H1 (cell line): Measurements from ENCODE around the gene L3MBTL3. TPM values are rescaled to one million over a fixed set of nuclear protein-coding genes. Genes with fewer than 3 reads are reported as not detected.

Experiments
- CTCF ChIA-PET: fragments of 300-600 bp; sonication (Branson Sonifier 250); formaldehyde crosslinking; loops from one replicate; lab custom pipeline; 2021; ENCODE audit not compliant: partially characterized antibody; lab: Charles Lee
- POLR2A ChIA-PET: fragments of 300-600 bp; sonication (Branson Sonifier 250); formaldehyde crosslinking; loops from one replicate; lab custom pipeline; 2021; ENCODE audit warnings: inconsistent platforms; ENCODE audit not compliant: partially characterized antibody; lab: Charles Lee
- DNase-seq, 2 experiments: peaks; one replicate each; pipeline versions ENCODE4 v3.0.0 to v3.0.0-alpha.2; 2010 to 2022; ENCODE audit warnings: low spot score in 2 of 2, low read depth in 1 of 2, mixed read lengths in 1 of 2
- FAIRE-seq: peaks from 2 replicates; lab custom pipeline; 2011; peaks lifted over from hg19 to GRCh38; lab: Jason Lieb, UNC
- H2AFZ ChIP-seq: 2 replicates; pipeline ENCODE4 v1.8.1; 2012; ENCODE audit warnings: low read length, inconsistent platforms
- H2AK5ac ChIP-seq: 2 replicates; pipeline ENCODE4 v1.6.1; 2013; ENCODE audit warnings: low read depth, low read length
- H2BK120ac ChIP-seq: replicated peaks from 2 replicates; pipeline ENCODE3; 2013; ENCODE audit warnings: low read depth, low read length, inconsistent platforms
- H2BK12ac ChIP-seq: 2 replicates; pipeline ENCODE4 v1.6.1; 2013; ENCODE audit warnings: low read depth, low read length
- H2BK15ac ChIP-seq: 2 replicates; pipeline ENCODE4 v1.6.1; 2013; ENCODE audit warnings: low read length
- H2BK20ac ChIP-seq: 2 replicates; pipeline ENCODE4 v1.6.1; 2013; ENCODE audit warnings: low read length
- H2BK5ac ChIP-seq: 2 replicates; pipeline ENCODE4 v1.6.1; 2013; ENCODE audit warnings: low read depth, low read length
- H3K14ac ChIP-seq: 2 replicates; pipeline ENCODE4 v1.6.1; 2013; ENCODE audit warnings: inconsistent platforms; ENCODE audit not compliant: insufficient read length
- H3K18ac ChIP-seq: 2 replicates; pipeline ENCODE4 v1.6.1; 2013; ENCODE audit warnings: low read length; ENCODE audit errors: extremely low read depth
- H3K23ac ChIP-seq: 2 replicates; pipeline ENCODE4 v1.6.1; 2013; ENCODE audit warnings: inconsistent platforms; ENCODE audit not compliant: insufficient read length
- H3K23me2 ChIP-seq: 2 replicates; pipeline ENCODE4 v1.6.1; 2013; ENCODE audit warnings: low read depth, low read length
- H3K27ac ChIP-seq: 2 replicates; pipeline ENCODE4 v1.6.1; 2011; ENCODE audit warnings: low read depth, low read length, inconsistent platforms
- H3K27me3 ChIP-seq, 4 experiments: replicated peaks in 1 of 4; 1 replicate in 1 of 4; 2 replicates in 3 of 4; pipeline versions ENCODE4 v1.6.1 to v1.8.1; 2011 to 2013; ENCODE audit warnings: low read length in 3 of 4, mild to moderate bottlenecking in 3 of 4, inconsistent platforms in 2 of 4, mixed read lengths in 2 of 4, moderate library complexity in 1 of 4; ENCODE audit not compliant: control insufficient read depth in 3 of 4, insufficient read depth in 3 of 4; ENCODE audit errors: extremely low read depth in 1 of 4
- H3K36me3 ChIP-seq, 4 experiments: 2 replicates each; pipeline versions ENCODE4 v1.6.1 to v1.8.1; 2011 to 2013; ENCODE audit warnings: mild to moderate bottlenecking in 4 of 4, low read length in 3 of 4, moderate library complexity in 2 of 4, control low read depth in 1 of 4, inconsistent platforms in 1 of 4; ENCODE audit not compliant: insufficient read depth in 4 of 4, control insufficient read depth in 2 of 4
- H3K4ac ChIP-seq: replicated peaks from 2 replicates; pipeline ENCODE3; 2013; ENCODE audit warnings: low read length, low read depth, mixed read lengths, inconsistent platforms; ENCODE audit not compliant: insufficient read length
- H3K4me1 ChIP-seq, 4 experiments: replicated peaks in 1 of 4; 1 replicate in 1 of 4; 2 replicates in 3 of 4; pipeline versions ENCODE4 v1.6.1 to v1.8.1; 2011 to 2013; ENCODE audit warnings: low read length in 3 of 4, inconsistent platforms in 2 of 4, mixed read lengths in 1 of 4; ENCODE audit not compliant: insufficient read depth in 4 of 4, control insufficient read depth in 3 of 4
- H3K4me2 ChIP-seq, 2 experiments: 2 replicates each; pipeline versions ENCODE4 v1.6.1 to v1.8.1; 2011 to 2013; ENCODE audit warnings: low read depth in 2 of 2, low read length in 2 of 2, control low read depth in 1 of 2, inconsistent platforms in 1 of 2, mild to moderate bottlenecking in 1 of 2; ENCODE audit not compliant: insufficient read depth in 1 of 2
- H3K4me3 ChIP-seq, 4 experiments: fragments of 200-600, 300-600 bp in 1 of 4; sonication (generic), shearing (Covaris generic), sonication (Bioruptor Twin) in 1 of 4; 2 replicates each; pipeline versions ENCODE4 v1.5.1 to v1.8.1; 2011 to 2016; ENCODE audit warnings: low read length in 4 of 4, low read depth in 3 of 4, control low read depth in 2 of 4, inconsistent platforms in 2 of 4, mild to moderate bottlenecking in 2 of 4, mixed read lengths in 1 of 4, moderate library complexity in 1 of 4; ENCODE audit not compliant: insufficient read depth in 2 of 4; ENCODE audit errors: extremely low read depth in 1 of 4
- H3K56ac ChIP-seq: replicated peaks from 2 replicates; pipeline ENCODE3; 2013; ENCODE audit warnings: low read depth, mild to moderate bottlenecking, mixed read lengths, low read length, inconsistent platforms; ENCODE audit not compliant: insufficient read length
- H3K79me1 ChIP-seq: 2 replicates; pipeline ENCODE4 v1.6.1; 2013; ENCODE audit warnings: low read depth, low read length, control low read depth
- H3K79me2 ChIP-seq, 2 experiments: 2 replicates each; pipeline versions ENCODE4 v1.6.1 to v1.8.1; 2012 to 2013; ENCODE audit warnings: low read length in 2 of 2, mild to moderate bottlenecking in 2 of 2, inconsistent platforms in 1 of 2; ENCODE audit not compliant: insufficient read depth in 2 of 2, control insufficient read depth in 1 of 2
- H3K9ac ChIP-seq, 4 experiments: replicated peaks in 1 of 4; 1 replicate in 1 of 4; 2 replicates in 3 of 4; pipeline versions ENCODE4 v1.6.1 to v1.8.1; 2011 to 2013; ENCODE audit warnings: low read depth in 3 of 4, low read length in 3 of 4, control low read depth in 2 of 4, mild to moderate bottlenecking in 2 of 4, moderate library complexity in 2 of 4, inconsistent platforms in 1 of 4; ENCODE audit errors: extremely low read depth in 1 of 4
- H3K9me3 ChIP-seq, 2 experiments: 2 replicates each; pipeline versions ENCODE4 v1.6.1 to v1.8.1; 2012 to 2013; ENCODE audit warnings: mild to moderate bottlenecking in 2 of 2, moderate library complexity in 2 of 2, control low read depth in 1 of 2, inconsistent platforms in 1 of 2, low read depth in 1 of 2, low read length in 1 of 2, mixed read lengths in 1 of 2; ENCODE audit not compliant: insufficient read depth in 2 of 2
- H4K20me1 ChIP-seq, 2 experiments: replicated peaks in 1 of 2; 2 replicates each; pipeline versions ENCODE3 to v1.8.1; 2011 to 2013; ENCODE audit warnings: inconsistent platforms in 2 of 2, low read length in 2 of 2, mild to moderate bottlenecking in 1 of 2; ENCODE audit not compliant: insufficient read depth in 2 of 2, control insufficient read depth in 1 of 2
- H4K5ac ChIP-seq: 2 replicates; pipeline ENCODE4 v1.6.1; 2013; ENCODE audit warnings: low read length, low read depth, mixed read lengths, inconsistent platforms; ENCODE audit not compliant: insufficient read length
- H4K8ac ChIP-seq: 2 replicates; pipeline ENCODE4 v1.8.0; 2013; ENCODE audit warnings: mild to moderate bottlenecking, moderate library complexity, low read length, inconsistent platforms; ENCODE audit not compliant: insufficient read depth; ENCODE audit errors: extremely low read depth
- H4K91ac ChIP-seq: replicated peaks from 2 replicates; pipeline ENCODE3; 2013; ENCODE audit warnings: low read length, mixed read lengths, inconsistent platforms; ENCODE audit not compliant: insufficient read length
- CHD1 ChIP-seq: IDR thresholded peaks from 2 replicates; pipeline ENCODE4 v1.6.1; 2012; ENCODE audit warnings: low read depth, low read length, improper control_type of control experiment
- GTF2F1 ChIP-seq: IDR thresholded peaks from 2 replicates; pipeline ENCODE4 v1.6.1; 2012; ENCODE audit warnings: low read depth, low read length, improper control_type of control experiment, borderline replicate concordance
- KDM1A ChIP-seq: fragments of 200-600, 300-600 bp; sonication (generic); IDR thresholded peaks from 2 replicates; pipeline ENCODE4 v1.7.1; 2016; ENCODE audit warnings: mild to moderate bottlenecking, low read length, borderline replicate concordance
- KDM5A ChIP-seq: fragments of 200-600 bp; IDR thresholded peaks from 2 replicates; pipeline ENCODE4 v1.7.1; 2012; ENCODE audit warnings: mild to moderate bottlenecking, low read length, inconsistent platforms, mixed read lengths
- RAD21 ChIP-seq, 2 experiments: IDR thresholded peaks in 1 of 2; conservative IDR thresholded peaks in 1 of 2; 2 replicates each; pipeline ENCODE4 v1.6.1; 2011; ENCODE audit warnings: low read depth in 2 of 2, low read length in 2 of 2, improper control_type of control experiment in 1 of 2, inconsistent platforms in 1 of 2, mild to moderate bottlenecking in 1 of 2, moderate library complexity in 1 of 2
- TAF7 ChIP-seq: optimal IDR thresholded peaks from 2 replicates; pipeline ENCODE3; 2011; ENCODE audit warnings: low read depth, mild to moderate bottlenecking, inconsistent platforms, low read length, moderate library complexity, borderline replicate concordance
- WGBS, 2 experiments: shearing (Covaris generic) in 1 of 2; methylation state at CpG; one replicate each; pipeline versions ENCODE4 v1.1.6 to v1.1.7; 2013 to 2015; ENCODE audit warnings: low lambda C conversion rate in 2 of 2, mixed read lengths in 2 of 2, inconsistent platforms in 1 of 2, low coverage in 1 of 2, missing lambda C conversion rate in 1 of 2; ENCODE audit not compliant: insufficient replicate concordance in 2 of 2, insufficient coverage in 1 of 2, insufficient read length in 1 of 2; ENCODE audit errors: extremely low coverage in 1 of 2, missing lambda C conversion rate in 1 of 2; 5-methylcytosine and 5-hydroxymethylcytosine counted together
- polyA plus RNA-seq, 7 experiments: library from polyadenylated mRNA; depleted of rRNA in 3 of 7; stranded (reverse) in 5 of 7; unstranded in 2 of 7; fragments of >200 nt in 5 of 7; fragments of 200-250 nt in 2 of 7; gene quantifications; 1 replicate in 5 of 7; 2 replicates in 1 of 7; 4 replicates in 1 of 7; pipeline versions ENCODE4 v1.2.1 to v1.2.3, GENCODE V29; 2011 to 2013; ENCODE audit warnings: missing spikeins in 2 of 7, mixed read lengths in 2 of 7
- total RNA-seq: library from RNA; stranded (reverse); fragmentation: NEBNext Ultra II Directional; extraction: Animal tissue kit (Norgen Biotek cat#: 25700); gene quantifications from 2 replicates; pipeline ENCODE4 v1.2.1, GENCODE V29; 2021
- TF ChIP-seq, protein P1 (sequence below): IDR thresholded peaks from 2 replicates; pipeline ENCODE4 v1.6.1; 2012; ENCODE audit warnings: low read length, inconsistent platforms

L3MBTL3 gene
- total and polyA plus RNA-seq, 2 of the 8 experiments (the other 6 are each of a cell fraction or from before 2014, with no cell fraction given): 3.9 to 17.2 TPM

DNA sequence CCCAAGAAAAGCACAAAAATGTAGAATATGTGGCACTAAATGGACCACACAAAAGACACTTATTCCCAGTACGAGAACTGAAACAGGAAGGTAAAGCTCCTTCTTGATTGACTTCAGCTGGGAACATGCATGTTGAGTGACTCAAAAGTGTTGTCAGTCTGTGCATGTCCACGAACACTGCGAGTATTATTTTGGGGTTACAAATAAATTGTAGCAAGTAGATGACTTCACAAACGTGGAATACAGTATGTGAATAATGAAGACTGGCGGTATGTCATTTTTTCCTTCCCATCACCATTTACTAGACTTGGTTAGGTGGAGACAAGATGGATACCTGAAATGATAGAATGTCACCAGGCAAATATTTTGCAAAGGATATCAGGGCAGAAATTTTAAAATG, 45.4 kb downstream of the L3MBTL3 start:
- Histone ChIP-seq H4K91ac (no peak overlapping the region), H4K20me1 (no peaks in the 10 kb centered on the region), H2BK12ac (no peak overlapping the region), H3K27me3 (no peaks in the 10 kb centered on the region), H3K4me1 (no peaks in the 10 kb centered on the region), H3K23me2 (no peaks in the 10 kb centered on the region; the same call in 1 of the 2 replicates), H2BK15ac (no peak overlapping the region), H2AK5ac (no peak overlapping the region), H4K8ac (no peak overlapping the region), H2BK20ac (no peak overlapping the region), H3K4me3 (no peak overlapping the region), H3K27ac (no peak overlapping the region), H3K4ac (no peak overlapping the region), H3K36me3 (peaks cover 0 to 5% (median 1%) of the 10 kb centered on the region in 4 experiments; a peak in 3 of 8 replicates), H2BK5ac (no peak overlapping the region), H3K56ac (no peak overlapping the region), H2BK120ac (no peak overlapping the region), H3K79me1 (no peaks in the 10 kb centered on the region), H3K9ac (no peak overlapping the region), H3K23ac (no peak overlapping the region), H3K79me2 (no peaks in the 10 kb centered on the region), H3K4me2 (no peak overlapping the region), H3K9me3 (no peaks in the 10 kb centered on the region), H3K18ac (no peak overlapping the region), H3K14ac (no peak overlapping the region), H4K5ac (no peak overlapping the region), H2AFZ (no peak overlapping the region)
- TF ChIP-seq, protein P1, sequence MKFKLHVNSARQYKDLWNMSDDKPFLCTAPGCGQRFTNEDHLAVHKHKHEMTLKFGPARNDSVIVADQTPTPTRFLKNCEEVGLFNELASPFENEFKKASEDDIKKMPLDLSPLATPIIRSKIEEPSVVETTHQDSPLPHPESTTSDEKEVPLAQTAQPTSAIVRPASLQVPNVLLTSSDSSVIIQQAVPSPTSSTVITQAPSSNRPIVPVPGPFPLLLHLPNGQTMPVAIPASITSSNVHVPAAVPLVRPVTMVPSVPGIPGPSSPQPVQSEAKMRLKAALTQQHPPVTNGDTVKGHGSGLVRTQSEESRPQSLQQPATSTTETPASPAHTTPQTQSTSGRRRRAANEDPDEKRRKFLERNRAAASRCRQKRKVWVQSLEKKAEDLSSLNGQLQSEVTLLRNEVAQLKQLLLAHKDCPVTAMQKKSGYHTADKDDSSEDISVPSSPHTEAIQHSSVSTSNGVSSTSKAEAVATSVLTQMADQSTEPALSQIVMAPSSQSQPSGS: no peak
- TF ChIP-seq KDM1A (no peak), TAF7 (no peak), CHD1 (no peak), RAD21 (IDR thresholded peaks at IDR 0.05 in 1 of 2, conservative IDR thresholded peaks at IDR 0.05 in 1 of 2; ENCODE audit: low read depth in 2 of 2, low read length in 2 of 2) (no peak), KDM5A (no peak), GTF2F1 (no peak)
- FAIRE-seq (no peak), DNase-seq (no peak)
- POLR2A ChIA-PET: no interaction called here
- 93% methylated on average over 5 of the region's 5 CpGs; no CpG with 5 or more reads in 1 of the 2 experiments for WGBS, 2 experiments
- CTCF ChIA-PET: interaction anchor here (1.0 kb wide), 1 partner anchor 636 kb away, joined by 3 read pairs; no protein-coding TSS in a partner anchor
